ENCODE results near the gene ZKSCAN5. TPM values are rescaled to one million over a fixed set of nuclear protein-coding genes. Genes with fewer than 3 reads are reported as not detected.

ZKSCAN5 gene
- total and polyA plus RNA-seq, 2 of the 8 experiments (the other 6 are each of a cell fraction or from before 2014, with no cell fraction given), result 5.3 to 13.5 TPM

DNA sequence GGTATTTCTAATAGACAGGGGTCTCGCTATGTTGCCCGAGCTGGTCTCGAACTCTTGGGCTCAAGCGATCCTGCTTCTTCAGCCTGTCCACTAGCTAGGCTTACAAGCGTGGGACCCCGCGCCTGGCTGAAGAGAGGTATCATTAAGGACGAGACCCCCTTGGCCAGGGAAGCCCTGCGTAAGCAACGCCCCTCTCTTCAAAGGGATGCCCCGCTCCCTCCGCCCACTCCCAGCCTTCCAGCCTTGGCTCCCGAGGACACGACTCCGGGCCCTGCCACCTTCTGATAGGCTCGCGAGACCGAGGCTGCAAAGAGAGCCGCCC is 220 bp upstream of the ZKSCAN5 start:
- H3K27ac ChIP-seq (ENCODE audit: low read depth, low read length), result no peak overlapping the region
- peak; percentile 94 to 97 for DNase-seq (ENCODE audit: low read depth in 1 of 2, low spot score in 2 of 2)
- peaks cover 0 to 30% of the 10 kb centered on the region in 2 experiments; a peak in 3 of 4 replicates for H3K79me2 ChIP-seq (ENCODE audit: control insufficient read depth in 1 of 2, insufficient read depth in 2 of 2, low read length in 2 of 2)
- TF ChIP-seq KDM1A (IDR thresholded peaks at IDR 0.05; ENCODE audit: borderline replicate concordance, low read length) (peak; percentile 63; the same call in 1 of the 2 replicates), SAP30 (IDR thresholded peaks at IDR 0.05; ENCODE audit: insufficient read depth, insufficient replicate concordance, low read length) (no peak), BRCA1 (IDR thresholded peaks at IDR 0.05; ENCODE audit: low read depth, low read length) (0 out of 2 replicates have a peak, but pooled peaks have one; percentile 66), SUZ12 (IDR thresholded peaks at IDR 0.05; ENCODE audit: low read length) (no peak), EGR1 (IDR thresholded peaks at IDR 0.05; ENCODE audit: borderline replicate concordance, low read depth, low read length) (peak; percentile 77; the same call in 1 of the 2 replicates), CTBP2 (IDR thresholded peaks at IDR 0.05; ENCODE audit: borderline replicate concordance, insufficient read depth, insufficient read length, low read length) (no peak), FOSL1 (IDR thresholded peaks at IDR 0.05; ENCODE audit: insufficient read depth, low read depth, low read length) (no peak), CREB1 (IDR thresholded peaks at IDR 0.05) (no peak), RNF2 (IDR thresholded peaks at IDR 0.05; ENCODE audit: borderline replicate concordance, low read depth, low read length, missing control alignments, poor library complexity, severe bottlenecking) (no peak), TBP (IDR thresholded peaks at IDR 0.05; ENCODE audit: low read depth, low read length) (peak; percentile 50; the same call in 1 of the 2 replicates)
- TF ChIP-seq, protein P1, sequence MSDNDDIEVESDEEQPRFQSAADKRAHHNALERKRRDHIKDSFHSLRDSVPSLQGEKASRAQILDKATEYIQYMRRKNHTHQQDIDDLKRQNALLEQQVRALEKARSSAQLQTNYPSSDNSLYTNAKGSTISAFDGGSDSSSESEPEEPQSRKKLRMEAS (IDR thresholded peaks at IDR 0.05), result 0 out of 2 replicates have a peak, but pooled peaks have one; percentile 15
- TF ChIP-seq, protein P2, sequence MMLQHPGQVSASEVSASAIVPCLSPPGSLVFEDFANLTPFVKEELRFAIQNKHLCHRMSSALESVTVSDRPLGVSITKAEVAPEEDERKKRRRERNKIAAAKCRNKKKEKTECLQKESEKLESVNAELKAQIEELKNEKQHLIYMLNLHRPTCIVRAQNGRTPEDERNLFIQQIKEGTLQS (IDR thresholded peaks at IDR 0.05; ENCODE audit: insufficient read depth, low read depth, low read length), result no peak

More for the DNA sequence above, 220 bp upstream of the ZKSCAN5 start:
- no peak overlapping the region for H2BK12ac ChIP-seq (ENCODE audit: low read depth, low read length)
- H3K9me3 ChIP-seq (ENCODE audit: insufficient read depth in 2 of 2, low read depth in 1 of 2, low read length in 1 of 2), result no peaks in the 10 kb centered on the region
- H3K14ac ChIP-seq (ENCODE audit: insufficient read length), result no peak overlapping the region
- no peak overlapping the region for H4K91ac ChIP-seq (replicated peaks; ENCODE audit: insufficient read length, low read length)
- no peaks in the 10 kb centered on the region for H3K79me1 ChIP-seq (ENCODE audit: low read depth, low read length)
- 14% methylated on average over 19 of the region's 19 CpGs; no CpG with 5 or more reads in 1 of the 2 experiments for WGBS, 2 experiments (ENCODE audit: extremely low coverage in 1 of 2, insufficient coverage in 1 of 2, insufficient read length in 1 of 2, insufficient replicate concordance in 2 of 2, low coverage in 1 of 2, low lambda C conversion rate in 2 of 2, missing lambda C conversion rate in 1 of 2)
- peaks cover 3% of the 10 kb centered on the region in 2 experiments for H4K20me1 ChIP-seq (replicated peaks in 1 of 2; ENCODE audit: control insufficient read depth in 1 of 2, insufficient read depth in 2 of 2, low read length in 2 of 2)
- no peak overlapping the region for H3K18ac ChIP-seq (ENCODE audit: extremely low read depth, low read length)
- no peak overlapping the region for H3K4ac ChIP-seq (replicated peaks; ENCODE audit: insufficient read length, low read depth, low read length)
- no peak overlapping the region for H3K23ac ChIP-seq (ENCODE audit: insufficient read length)
- H3K36me3 ChIP-seq (ENCODE audit: control insufficient read depth in 2 of 4, insufficient read depth in 4 of 4, low read length in 3 of 4), result no peaks in the 10 kb centered on the region; a peak in 1 of 8 replicates
- H3K27me3 ChIP-seq (replicated peaks in 1 of 4; ENCODE audit: control insufficient read depth in 3 of 4, extremely low read depth in 1 of 4, insufficient read depth in 3 of 4, low read length in 3 of 4), result no peaks in the 10 kb centered on the region
- H2BK15ac ChIP-seq (ENCODE audit: low read length), result no peak overlapping the region
- H3K4me1 ChIP-seq (replicated peaks in 1 of 4; ENCODE audit: control insufficient read depth in 3 of 4, insufficient read depth in 4 of 4, low read length in 3 of 4), result peaks cover 0 to 7% (median 4%) of the 10 kb centered on the region in 4 experiments; a peak in 5 of 7 replicates
- 0 out of 2 replicates have a peak overlapping the region, but pooled peaks have one; percentile 44 for H2AFZ ChIP-seq (ENCODE audit: low read length)
- no peak overlapping the region for H4K5ac ChIP-seq (ENCODE audit: insufficient read length, low read depth, low read length)
- H2AK5ac ChIP-seq (ENCODE audit: low read depth, low read length), result no peak overlapping the region
- POLR2A ChIA-PET (ENCODE audit: partially characterized antibody), result interaction anchor here (0.8 to 3.2 kb wide), 16 partner anchors 9 to 95 kb away, joined by 3 to 26 read pairs (median 6); partner anchors contain the start of genes ATP5MF, BUD31, FAM200A and PDAP1
- no peak overlapping the region for H3K56ac ChIP-seq (replicated peaks; ENCODE audit: insufficient read length, low read depth, low read length)
- no peak overlapping the region for H2BK20ac ChIP-seq (ENCODE audit: low read length)
- peak overlapping the region; percentile 47 to 62 for H3K4me2 ChIP-seq (ENCODE audit: insufficient read depth in 1 of 2, low read depth in 2 of 2, low read length in 2 of 2)
- CTCF ChIA-PET (ENCODE audit: partially characterized antibody), result interaction anchor here (1.1 kb wide), 1 partner anchor 12 kb away, joined by 4 read pairs; no protein-coding TSS in a partner anchor
- H3K4me3 ChIP-seq (ENCODE audit: extremely low read depth in 1 of 4, insufficient read depth in 2 of 4, low read depth in 3 of 4, low read length in 4 of 4), result peak overlapping the region; percentile 89 to 97 (median 94)
- H4K8ac ChIP-seq (ENCODE audit: extremely low read depth, insufficient read depth, low read length), result no peak overlapping the region
- H2BK120ac ChIP-seq (replicated peaks; ENCODE audit: low read depth, low read length), result no peak overlapping the region
- peaks cover 5% of the 10 kb centered on the region; the same call in 1 of the 2 replicates for H3K23me2 ChIP-seq (ENCODE audit: low read depth, low read length)
- H2BK5ac ChIP-seq (ENCODE audit: low read depth, low read length), result peak overlapping the region; percentile 96; the same call in 1 of the 2 replicates
- H3K9ac ChIP-seq (replicated peaks in 1 of 4; ENCODE audit: extremely low read depth in 1 of 4, low read depth in 3 of 4, low read length in 3 of 4), result no peak overlapping the region; a peak in 2 of 7 replicates
- FAIRE-seq, result no peak
